Posterior cingulate gyrus (tissue), 11 donors: Measurements from ENCODE around the gene OR14J1.
A peak's percentile ranks its signal among the peaks of the same experiment; 100 is the strongest.
"Not testable (repeated sequence)": the region's sequence is repeated elsewhere in the genome, so short reads cannot be mapped to it uniquely, and the experiment has no call there.

Experiments
- DNase-seq, 10 donors: peaks; one replicate each; pipeline versions ENCODE4 v3.0.0 to v3.0.0-alpha.2; 2020 to 2021; ENCODE audit warnings: mixed read lengths in 3 of 10
- intact Hi-C: fragments of 100-400 bp; cut with DNase I; formaldehyde crosslinking; loops from one replicate; pipeline ENCODE4 v1.15.1; 2023

The OR14J1 gene

GRCh38 chr6:29301316-29301715 is at the start of gene OR14J1:
Gene OR14J1 (plus strand): TSS chr6:29301701. CDS start chr6:29306690, 4,989 bp downstream.
- intact Hi-C loops, result no loop called here
- DNase-seq, result no peak

GRCh38 chr6:29251736-29252135 is 49.8 kb upstream of the OR14J1 start:
- no peak for DNase-seq
- intact Hi-C loops, result no loop called here

GRCh38 chr6:29255530-29255929 is 46.0 kb upstream of the OR14J1 start:
- intact Hi-C loops, result no loop called here
- no peak for DNase-seq

DNA sequence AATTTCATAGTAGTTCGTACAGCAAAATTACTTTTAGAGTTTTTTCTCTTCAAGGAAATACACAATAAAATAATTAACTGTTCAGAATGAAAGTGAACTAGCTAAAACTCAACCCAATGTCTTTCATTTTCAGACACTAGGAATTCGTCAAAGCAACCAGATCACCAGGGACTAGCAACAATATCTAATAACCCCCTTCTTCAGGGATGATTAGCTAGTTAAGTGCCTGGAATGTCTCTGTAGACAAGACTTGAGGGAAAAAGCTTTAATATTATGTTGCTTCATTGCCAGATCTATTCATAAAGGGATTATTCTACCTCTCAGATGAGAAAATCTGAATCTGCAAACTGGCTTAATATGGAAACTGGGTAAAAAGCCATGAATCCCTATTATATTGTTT is 41.8 kb upstream of the OR14J1 start:
- intact Hi-C loops, result no loop called here
- no peak for DNase-seq

DNA sequence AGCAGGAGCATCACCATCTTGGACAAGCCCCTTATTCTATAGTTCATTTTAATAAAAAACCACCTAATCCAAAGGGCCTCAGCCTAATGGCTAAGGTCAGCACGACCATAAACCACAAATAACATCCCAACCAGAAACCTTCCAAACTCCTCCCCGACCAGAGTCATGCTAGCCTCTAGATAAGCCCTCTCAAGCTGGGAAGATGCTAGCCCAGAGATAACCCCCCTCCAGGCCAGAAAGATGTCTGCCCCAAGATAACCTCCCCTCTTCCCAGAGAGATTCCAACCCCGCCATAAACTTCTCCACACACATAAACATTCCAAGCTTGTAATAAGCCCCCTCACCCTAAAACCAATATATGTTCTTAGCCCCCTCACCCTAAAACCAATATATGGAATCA is 38.5 kb upstream of the OR14J1 start:
- DNase-seq, result no peak
- intact Hi-C loops, result no loop called here

- intact Hi-C loops, result no loop called here
- no peak for DNase-seq
These were observed 7.0 kb upstream of the OR14J1 start for GRCh38 chr6:29294499-29294914.

- peak in 1 of 10 donors; percentile 51 for DNase-seq
- intact Hi-C loops, result no loop called here
These were observed 6.3 kb upstream of the OR14J1 start for GRCh38 chr6:29295181-29295585.

DNA sequence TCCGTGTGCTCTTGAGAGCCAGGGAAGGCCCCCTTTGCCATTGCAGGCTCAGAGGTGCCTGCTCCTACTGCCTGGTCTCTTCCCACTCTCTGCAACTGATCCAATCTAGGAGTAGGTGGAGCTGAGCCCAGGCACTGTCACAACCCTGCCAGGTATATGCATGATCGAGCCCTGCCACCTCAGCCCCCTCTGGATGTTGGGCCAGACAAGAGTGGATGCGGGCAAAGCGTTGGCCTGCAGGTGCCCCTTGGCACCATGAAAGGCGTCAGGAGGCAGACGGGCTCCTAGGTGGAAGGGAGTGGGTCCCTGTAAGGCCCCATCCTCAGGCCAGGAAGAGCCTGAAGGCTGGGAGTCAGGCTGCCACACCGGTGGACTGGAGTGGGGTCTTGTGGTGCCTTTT is 5.9 kb upstream of the OR14J1 start:
- intact Hi-C loops, result no loop called here
- DNase-seq, result peak in 1 of 10 donors; percentile 62

DNA sequence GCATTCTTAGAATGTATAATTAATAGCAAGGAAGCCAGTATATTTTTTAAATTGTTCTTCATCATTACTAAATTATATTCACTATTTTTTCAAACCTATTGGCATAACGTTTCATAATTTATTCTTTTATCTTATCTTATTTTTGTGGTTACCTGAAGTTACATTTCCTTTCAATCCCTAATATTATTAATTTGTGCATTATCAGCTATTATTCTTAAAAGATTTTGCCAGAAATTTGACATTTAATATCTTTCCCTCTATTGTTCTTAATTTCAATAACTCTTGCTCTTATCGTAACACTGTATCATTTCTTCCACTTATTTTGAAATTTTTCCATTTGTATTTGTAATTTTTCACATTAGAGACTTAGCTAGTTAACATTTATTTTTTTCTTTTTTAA is 18.4 kb downstream of the OR14J1 start:
- intact Hi-C loops, result no loop called here
- no peak for DNase-seq

DNA sequence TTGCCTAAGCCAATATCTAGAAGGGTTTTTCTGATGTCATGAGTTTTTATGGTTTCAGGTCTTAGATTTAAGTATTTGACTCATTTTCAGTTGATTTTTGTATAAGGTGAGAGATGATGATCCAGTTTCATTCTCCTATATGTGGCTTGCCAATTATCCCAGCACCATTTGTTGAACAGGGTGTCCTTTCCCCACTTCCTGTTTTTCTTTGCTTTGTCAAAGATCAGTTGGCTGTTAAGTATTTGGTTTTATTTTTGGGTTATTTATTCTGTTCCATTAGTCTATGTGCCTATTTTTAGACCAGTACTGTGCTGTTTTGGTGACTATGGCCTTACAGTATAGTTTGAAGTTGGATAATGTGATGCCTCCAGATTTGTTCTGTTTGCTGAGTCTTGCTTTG is 21.8 kb downstream of the OR14J1 start:
- DNase-seq, intact Hi-C loops: not testable (repeated sequence)

DNA sequence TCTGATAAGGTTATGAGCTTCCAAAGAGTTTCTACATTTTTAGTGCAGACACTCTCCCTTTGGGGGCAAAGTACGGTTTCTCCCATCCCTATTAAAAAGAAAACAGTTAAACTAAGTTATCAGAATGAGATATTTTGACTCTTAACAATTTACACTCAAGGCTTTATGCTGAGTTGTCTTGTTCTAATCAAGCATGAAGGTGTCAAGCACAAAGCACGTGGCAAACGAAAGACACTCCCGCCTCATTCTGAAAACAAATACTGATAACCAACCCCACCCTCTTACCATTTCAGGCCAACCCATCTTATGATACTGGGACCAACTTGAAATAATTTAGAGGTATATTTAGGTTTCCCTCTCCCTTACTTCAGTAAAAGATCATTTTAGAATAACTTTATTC is 24.3 kb downstream of the OR14J1 start:
- DNase-seq, result no peak
- intact Hi-C loops, result no loop called here

- DNase-seq, result no peak
- intact Hi-C loops, result no loop called here
These were observed 31.2 kb downstream of the OR14J1 start for GRCh38 chr6:29332676-29333075.

- intact Hi-C loops, result no loop called here
- no peak for DNase-seq
These were observed 34.8 kb downstream of the OR14J1 start for GRCh38 chr6:29336269-29336668.

GRCh38 chr6:29345380-29345779 is 43.9 kb downstream of the OR14J1 start:
- DNase-seq, result no peak
- intact Hi-C loops, result no loop called here

DNA sequence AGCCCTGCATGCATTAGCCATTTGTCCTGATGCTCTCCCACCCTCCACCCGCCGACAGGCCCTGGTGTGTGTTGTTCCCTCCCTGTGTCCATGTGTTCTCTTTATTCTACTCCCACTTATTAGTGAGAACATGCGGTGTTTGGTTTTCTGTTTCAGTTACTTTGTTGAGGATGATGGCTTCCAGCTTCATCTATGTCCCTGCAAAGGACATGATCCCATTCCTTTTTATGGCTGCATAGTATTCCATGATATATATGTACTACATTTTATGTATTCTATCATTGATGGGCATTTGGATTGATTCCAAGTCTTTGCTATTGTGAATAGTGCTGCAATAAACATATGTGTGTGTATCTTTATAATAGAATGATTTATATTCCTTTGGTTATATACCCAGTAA is 47.8 kb downstream of the OR14J1 start:
- intact Hi-C loops, DNase-seq: not testable (repeated sequence)

DNA sequence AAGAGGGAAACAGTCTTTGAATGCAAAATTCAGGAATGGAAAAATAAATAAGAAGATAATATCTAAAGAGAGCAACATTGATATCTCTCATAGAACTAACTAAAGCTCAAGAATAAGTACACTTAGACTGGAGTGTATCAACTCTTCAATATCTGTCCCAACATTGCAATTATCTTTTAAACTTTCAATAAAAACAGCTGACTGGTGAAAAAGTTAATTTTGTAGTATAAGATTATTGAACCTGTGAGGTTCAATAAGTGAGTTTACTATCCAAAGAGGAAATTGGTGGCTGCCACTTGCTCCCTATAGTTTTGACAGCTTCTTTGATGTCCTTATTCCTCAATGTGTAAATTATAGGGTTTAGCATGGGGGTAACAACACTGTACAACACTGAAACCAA is 53.5 kb downstream of the OR14J1 start:
- intact Hi-C loops, result no loop called here
- DNase-seq, result no peak

- intact Hi-C loops, result no loop called here
- DNase-seq, result no peak
These were observed 54.1 kb downstream of the OR14J1 start for GRCh38 chr6:29355603-29356002.
